Spleen (tissue), 7 donors: ENCODE measurements around the gene TSFM.

Source experiments
- CTCF ChIP-seq, 11 experiments: fragments of 200-600 bp in 7 of 11; fragments of 450-650 bp in 4 of 11; sonication (generic) in 4 of 11; IDR thresholded peaks in 8 of 11; conservative IDR thresholded peaks in 3 of 11; 1 replicate in 7 of 11; 2 replicates in 4 of 11; pipeline versions ENCODE4 v1.4.0 to v1.8.0; 2016 to 2021; ENCODE audit warnings: antibody characterized with exemption in 11 of 11, inconsistent platforms in 4 of 11, mild to moderate bottlenecking in 1 of 11
- POLR2A ChIP-seq, 3 donors: fragments of 450-650 bp; IDR thresholded peaks; one replicate each; pipeline ENCODE4 v1.5.1; 2017; ENCODE audit warnings: antibody characterized with exemption in 3 of 3, mild to moderate bottlenecking in 1 of 3
- POLR2AphosphoS5 ChIP-seq, 3 donors: sonication (generic); formaldehyde crosslinking; IDR thresholded peaks; one replicate each; pipeline ENCODE4 v1.5.1; 2017; ENCODE audit warnings: antibody characterized with exemption in 3 of 3
- donor health status: DM: no; HTN: no; CAD: no; lungs with moderate emphysema.
- donor health status: DM: no; HTN: no; CAD: no.
- donor health status: DM: no; HTN: no; CAD: no.

- TF ChIP-seq CTCF (IDR thresholded peaks at IDR 0.05 in 8 of 11, conservative IDR thresholded peaks at IDR 0.05 in 3 of 11): peak in 2 of 11 experiments; percentile 21 to 28
- TF ChIP-seq POLR2A (IDR thresholded peaks at IDR 0.05): no peak
- peak in 1 of 3 donors; percentile 31 for TF ChIP-seq POLR2AphosphoS5 (IDR thresholded peaks at IDR 0.05)
Measured at GRCh38 chr12:57737467-57738460, 44.8 kb upstream of the TSFM start.
